ENCODE measurements around the gene HIF1A.
"Not testable (repeated sequence)": the region's sequence is repeated elsewhere in the genome, so short reads cannot be mapped to it uniquely, and the experiment has no call there.

Gene HIF1A

GRCh38 chr14:61750708-61751474, 55.6 kb downstream of the HIF1A start:
- DNase-seq = peak; percentile 90

GRCh38 chr14:61751475-61751989, 56.2 kb downstream of the HIF1A start:
- no peak for DNase-seq

GRCh38 chr14:61752626-61753025, 57.3 kb downstream of the HIF1A start:
- DNase-seq = no peak

- no peak for DNase-seq
Measured at GRCh38 chr14:61753631-61754030, 58.3 kb downstream of the HIF1A start.

- no peak for DNase-seq
Measured at GRCh38 chr14:61754627-61755381, 59.5 kb downstream of the HIF1A start.

- DNase-seq = not testable (repeated sequence)
Measured at GRCh38 chr14:61755382-61755742, 60.0 kb downstream of the HIF1A start.

GRCh38 chr14:61756135-61756534, 60.8 kb downstream of the HIF1A start:
- DNase-seq = no peak

- DNase-seq = no peak
Measured at GRCh38 chr14:61759878-61760277, 64.6 kb downstream of the HIF1A start.

- no peak for DNase-seq
Measured at GRCh38 chr14:61761557-61761956, 66.2 kb downstream of the HIF1A start.

- DNase-seq = peak; percentile 98
Measured at GRCh38 chr14:61761959-61762786, 66.9 kb downstream of the HIF1A start, which contains the start of gene SNAPC1. Gene SNAPC1 (plus strand): TSS chr14:61762420. CDS start chr14:61762461, 41 bp downstream.

- DNase-seq = no peak
Measured at GRCh38 chr14:61764342-61765122, 69.2 kb downstream of the HIF1A start.

GRCh38 chr14:61765225-61765943, 70.1 kb downstream of the HIF1A start:
- DNase-seq = no peak

- DNase-seq = no peak
Measured at GRCh38 chr14:61766151-61766550, 70.8 kb downstream of the HIF1A start.

- no peak for DNase-seq
Measured at GRCh38 chr14:61768240-61768639, 72.9 kb downstream of the HIF1A start.

GRCh38 chr14:61769893-61770292, 74.6 kb downstream of the HIF1A start:
- no peak for DNase-seq

GRCh38 chr14:61774861-61775260, 79.5 kb downstream of the HIF1A start:
- DNase-seq = no peak

GRCh38 chr14:61780125-61780524, 84.8 kb downstream of the HIF1A start:
- DNase-seq = peak; percentile 61

- no peak for DNase-seq
Measured at GRCh38 chr14:61797309-61797708, 102.0 kb downstream of the HIF1A start.
